ENCODE measurements around the gene KLHDC10.

DNA sequence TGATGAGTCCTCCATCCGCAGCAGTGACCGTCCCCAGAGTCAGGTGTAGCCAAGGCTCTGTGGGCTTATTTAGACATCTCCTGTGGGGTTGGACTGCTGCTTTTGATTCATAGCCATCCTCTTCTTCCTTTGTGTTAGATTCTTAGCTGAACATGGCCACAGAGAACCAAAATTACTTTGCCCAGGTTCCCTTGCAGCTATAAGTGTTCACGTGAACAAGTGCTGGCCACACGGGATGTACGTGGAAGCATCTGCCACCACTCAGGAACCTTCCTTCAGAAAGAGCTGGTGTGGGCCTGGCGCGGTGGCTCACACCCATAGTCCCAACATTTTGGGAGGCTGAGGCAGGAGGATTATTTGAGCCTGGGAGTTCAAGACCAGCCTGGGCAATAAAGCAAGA lies 85.8 kb downstream of the KLHDC10 start:
- TF ChIP-seq, protein P1, sequence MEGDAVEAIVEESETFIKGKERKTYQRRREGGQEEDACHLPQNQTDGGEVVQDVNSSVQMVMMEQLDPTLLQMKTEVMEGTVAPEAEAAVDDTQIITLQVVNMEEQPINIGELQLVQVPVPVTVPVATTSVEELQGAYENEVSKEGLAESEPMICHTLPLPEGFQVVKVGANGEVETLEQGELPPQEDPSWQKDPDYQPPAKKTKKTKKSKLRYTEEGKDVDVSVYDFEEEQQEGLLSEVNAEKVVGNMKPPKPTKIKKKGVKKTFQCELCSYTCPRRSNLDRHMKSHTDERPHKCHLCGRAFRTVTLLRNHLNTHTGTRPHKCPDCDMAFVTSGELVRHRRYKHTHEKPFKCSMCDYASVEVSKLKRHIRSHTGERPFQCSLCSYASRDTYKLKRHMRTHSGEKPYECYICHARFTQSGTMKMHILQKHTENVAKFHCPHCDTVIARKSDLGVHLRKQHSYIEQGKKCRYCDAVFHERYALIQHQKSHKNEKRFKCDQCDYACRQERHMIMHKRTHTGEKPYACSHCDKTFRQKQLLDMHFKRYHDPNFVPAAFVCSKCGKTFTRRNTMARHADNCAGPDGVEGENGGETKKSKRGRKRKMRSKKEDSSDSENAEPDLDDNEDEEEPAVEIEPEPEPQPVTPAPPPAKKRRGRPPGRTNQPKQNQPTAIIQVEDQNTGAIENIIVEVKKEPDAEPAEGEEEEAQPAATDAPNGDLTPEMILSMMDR (IDR thresholded peaks at IDR 0.05) = no peak
- no peak for TF ChIP-seq EZH2 (IDR thresholded peaks at IDR 0.05; ENCODE audit: borderline replicate concordance, insufficient read depth, low read depth, low read length, poor library complexity, severe bottlenecking)

Measured in B cell (primary cell).